ENCODE measurements around the gene HDAC11.

- no peak for TF ChIP-seq CTCF (IDR thresholded peaks at IDR 0.05)
- TF ChIP-seq EP300 (IDR thresholded peaks at IDR 0.05): no peak
- TF ChIP-seq POLR2AphosphoS5 (IDR thresholded peaks at IDR 0.05): no peak
- TF ChIP-seq POLR2A (IDR thresholded peaks at IDR 0.05; ENCODE audit: low read depth): no peak
Observed at GRCh38 chr3:13529196-13530112, 49.3 kb downstream of the HDAC11 start.
